GM21737 (cell line): ENCODE measurements around the gene GET3.

Experiments
- ATAC-seq: cut with Tn5 transposase; IDR thresholded peaks from one replicate; pipeline ENCODE4 v1.9.1; 2021; ENCODE audit warnings: mild to moderate bottlenecking, moderate library complexity; ENCODE audit not compliant: unreplicated experiment

Gene GET3

GRCh38 chr19:12750851-12751250 lies 13.6 kb downstream of the GET3 start:
- no peak for ATAC-seq

DNA sequence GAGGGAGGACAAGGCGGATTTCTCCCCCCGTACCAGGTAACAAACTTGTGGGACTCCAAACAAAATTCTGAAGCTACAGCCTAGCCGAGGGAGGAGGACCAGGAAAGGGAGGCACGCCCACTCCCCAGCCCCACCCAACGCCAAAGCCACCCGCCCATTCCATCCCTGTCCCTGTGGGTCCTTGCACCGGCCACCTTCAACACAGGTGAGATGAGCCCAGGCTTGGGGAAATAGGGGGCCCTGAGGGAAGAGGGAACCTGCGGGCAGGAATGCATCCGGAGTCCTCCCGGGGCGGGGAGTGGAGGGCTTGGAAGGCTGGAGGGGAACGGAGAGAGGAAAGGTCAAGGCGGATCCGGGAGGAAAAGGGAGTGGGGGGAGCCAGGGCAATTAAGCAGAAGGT lies 14.3 kb downstream of the GET3 start, which contains the start of gene BEST2:
Gene BEST2 (plus strand): TSS at position 157 of the 400 bp plus-strand sequence. CDS start 802 bp downstream, outside the sequence.
- ATAC-seq: no peak

DNA sequence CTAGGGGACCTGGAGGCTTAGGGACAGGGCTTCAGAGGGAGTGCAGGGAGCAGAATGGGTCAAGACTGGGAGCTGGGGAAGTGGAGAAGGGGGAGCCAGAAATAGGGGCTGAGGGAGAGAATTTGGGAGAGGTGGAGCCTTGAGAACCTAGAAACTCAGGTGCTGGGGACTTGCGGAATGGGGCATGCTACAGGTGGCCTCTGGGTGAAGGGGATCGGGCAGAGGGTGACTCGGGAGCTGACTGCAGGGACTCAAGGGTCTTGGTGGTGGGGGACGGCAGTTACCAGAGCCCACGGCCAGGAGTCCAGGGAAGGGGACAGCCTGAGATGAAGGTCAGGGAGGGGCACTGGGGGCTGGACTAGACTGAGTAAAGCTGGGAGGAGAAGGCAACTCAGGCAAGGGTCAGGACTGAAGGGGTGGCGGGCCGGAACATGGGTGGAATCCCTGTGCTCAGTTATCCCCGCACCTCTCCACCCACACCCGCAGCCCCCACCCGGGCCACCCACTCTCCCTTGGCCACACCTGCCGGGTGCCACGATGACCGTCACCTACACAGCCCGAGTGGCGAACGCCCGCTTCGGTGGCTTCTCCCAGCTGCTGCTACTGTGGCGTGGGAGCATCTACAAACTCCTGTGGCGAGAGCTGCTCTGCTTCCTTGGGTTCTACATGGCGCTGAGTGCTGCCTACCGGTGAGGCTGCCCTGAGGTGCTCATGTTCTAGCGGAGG lies 14.9 kb downstream of the GET3 start:
- no peak for ATAC-seq

DNA sequence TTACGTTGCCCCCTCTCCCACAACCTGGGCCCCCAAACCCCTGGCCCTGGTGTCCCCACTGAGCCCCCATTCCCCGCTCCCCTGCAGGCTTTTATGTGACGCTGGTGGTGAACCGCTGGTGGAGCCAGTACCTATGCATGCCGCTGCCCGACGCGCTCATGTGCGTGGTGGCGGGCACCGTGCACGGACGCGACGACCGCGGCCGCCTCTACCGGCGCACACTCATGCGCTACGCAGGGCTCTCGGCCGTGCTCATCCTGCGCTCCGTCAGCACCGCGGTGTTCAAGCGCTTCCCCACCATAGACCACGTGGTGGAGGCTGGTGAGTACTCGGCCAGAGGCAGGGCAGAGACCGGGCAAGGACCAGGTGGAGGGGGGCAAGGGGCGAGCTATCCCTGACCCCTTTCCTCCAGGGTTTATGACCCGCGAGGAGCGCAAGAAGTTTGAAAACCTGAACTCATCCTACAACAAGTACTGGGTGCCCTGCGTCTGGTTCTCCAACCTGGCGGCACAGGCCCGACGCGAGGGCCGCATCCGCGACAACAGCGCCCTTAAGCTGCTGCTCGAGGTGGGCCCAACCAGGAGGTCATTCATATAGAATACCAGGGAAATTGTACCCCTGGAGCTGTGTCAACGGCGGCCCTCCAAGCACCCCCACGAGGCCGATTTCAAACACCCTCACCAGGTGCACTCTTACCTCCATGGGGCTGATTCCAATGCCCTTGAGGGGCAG lies 17.3 kb downstream of the GET3 start:
- ATAC-seq: no peak

GRCh38 chr19:12756150-12756883 lies 19.0 kb downstream of the GET3 start:
- ATAC-seq: no peak

GRCh38 chr19:12757544-12758274 lies 20.4 kb downstream of the GET3 start:
- ATAC-seq: no peak

DNA sequence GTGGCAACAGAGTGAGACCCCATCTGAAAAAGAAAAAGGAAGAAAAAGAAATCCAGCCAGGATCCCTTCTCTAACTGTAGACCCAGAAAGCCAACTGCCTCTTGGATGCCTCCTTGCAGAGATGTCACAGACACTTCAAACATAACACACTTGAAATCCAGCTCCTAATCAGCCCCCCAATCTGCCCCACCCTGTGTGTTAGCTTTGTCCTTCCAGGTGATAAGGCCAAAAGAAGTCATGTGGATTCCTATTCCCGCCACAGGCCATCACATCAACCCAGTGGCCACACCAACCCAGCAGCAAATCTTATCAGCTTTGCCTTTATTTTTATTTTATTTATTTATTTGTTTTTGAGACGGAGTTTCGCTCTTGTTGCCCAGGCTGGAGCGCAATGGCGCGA lies 22.4 kb downstream of the GET3 start:
- no peak for ATAC-seq

- no peak for ATAC-seq
Measured at GRCh38 chr19:12763100-12763499, 25.8 kb downstream of the GET3 start.

DNA sequence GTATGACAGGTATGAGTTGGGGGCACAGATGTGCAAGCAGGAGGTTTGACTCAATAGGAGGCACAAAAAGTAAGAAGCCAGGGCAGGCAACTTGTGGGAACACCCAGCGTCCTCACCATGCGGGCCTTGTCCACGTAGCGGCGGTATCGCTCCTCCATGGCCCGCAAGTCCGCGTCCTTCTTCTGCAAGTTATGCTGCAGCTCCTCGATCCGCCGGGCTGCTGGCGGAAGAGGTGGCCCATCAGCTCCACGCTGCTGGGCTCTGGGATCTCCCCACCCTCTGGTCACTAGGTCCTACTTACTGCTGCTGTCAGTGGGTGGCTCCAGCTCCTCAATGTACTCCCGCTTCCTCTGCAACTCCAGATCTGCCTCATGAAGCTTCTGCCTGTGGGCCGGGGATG lies 27.4 kb downstream of the GET3 start:
- no peak for ATAC-seq

GRCh38 chr19:12766051-12766521 lies 28.8 kb downstream of the GET3 start:
- ATAC-seq: peak; percentile 54

GRCh38 chr19:12767150-12767549 lies 29.9 kb downstream of the GET3 start:
- no peak for ATAC-seq

DNA sequence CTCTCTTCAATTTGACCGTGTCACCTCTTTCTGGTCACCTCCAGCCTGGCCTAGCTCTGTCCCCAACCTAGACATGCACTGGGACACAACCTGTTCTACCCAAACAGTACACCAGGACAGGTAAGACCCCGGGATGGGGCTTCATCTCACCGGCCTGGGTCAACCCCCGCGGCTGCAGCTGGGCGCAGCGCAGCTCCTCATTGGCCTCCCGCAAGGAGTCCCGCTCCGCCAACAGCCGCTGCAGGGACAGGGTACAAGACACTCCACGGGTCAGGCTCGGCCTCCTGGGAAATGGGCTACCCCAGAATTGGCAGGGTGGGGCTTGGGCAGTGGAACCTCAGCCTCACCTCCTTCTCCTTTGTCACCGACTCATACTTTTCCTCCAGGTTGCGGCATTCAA lies 30.4 kb downstream of the GET3 start:
- no peak for ATAC-seq

GRCh38 chr19:12769689-12770088 lies 32.4 kb downstream of the GET3 start:
- no peak for ATAC-seq

- ATAC-seq: no peak
Measured at GRCh38 chr19:12770922-12771321, 33.6 kb downstream of the GET3 start.

DNA sequence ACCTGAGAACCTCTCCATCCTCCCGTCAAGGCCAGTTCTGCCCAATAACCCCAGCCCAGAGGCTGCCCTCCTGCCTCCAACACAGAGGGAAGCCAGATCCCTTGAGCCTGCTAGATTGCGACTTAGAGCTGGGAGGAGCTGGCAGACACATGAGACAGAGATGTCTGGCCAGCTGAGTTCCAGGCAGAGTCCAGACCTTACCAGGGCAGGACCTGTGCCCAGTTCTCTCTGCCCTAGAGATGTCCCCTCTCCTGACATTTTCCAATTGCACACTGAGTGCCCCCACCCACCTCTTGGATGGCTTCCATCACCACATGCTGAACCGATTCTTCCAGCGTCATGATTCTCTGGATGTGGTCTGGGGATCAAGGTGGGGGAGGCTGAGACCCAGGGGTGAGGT lies 35.0 kb downstream of the GET3 start:
- no peak for ATAC-seq

- no peak for ATAC-seq
Measured at GRCh38 chr19:12773571-12773970, 36.3 kb downstream of the GET3 start.

GRCh38 chr19:12774588-12775555 lies 37.6 kb downstream of the GET3 start, which contains the start of gene HOOK2:
HOOK2 (minus strand) TSS chr19:12775552; CDS start chr19:12775449, 103 bp downstream.
- ATAC-seq: no peak

DNA sequence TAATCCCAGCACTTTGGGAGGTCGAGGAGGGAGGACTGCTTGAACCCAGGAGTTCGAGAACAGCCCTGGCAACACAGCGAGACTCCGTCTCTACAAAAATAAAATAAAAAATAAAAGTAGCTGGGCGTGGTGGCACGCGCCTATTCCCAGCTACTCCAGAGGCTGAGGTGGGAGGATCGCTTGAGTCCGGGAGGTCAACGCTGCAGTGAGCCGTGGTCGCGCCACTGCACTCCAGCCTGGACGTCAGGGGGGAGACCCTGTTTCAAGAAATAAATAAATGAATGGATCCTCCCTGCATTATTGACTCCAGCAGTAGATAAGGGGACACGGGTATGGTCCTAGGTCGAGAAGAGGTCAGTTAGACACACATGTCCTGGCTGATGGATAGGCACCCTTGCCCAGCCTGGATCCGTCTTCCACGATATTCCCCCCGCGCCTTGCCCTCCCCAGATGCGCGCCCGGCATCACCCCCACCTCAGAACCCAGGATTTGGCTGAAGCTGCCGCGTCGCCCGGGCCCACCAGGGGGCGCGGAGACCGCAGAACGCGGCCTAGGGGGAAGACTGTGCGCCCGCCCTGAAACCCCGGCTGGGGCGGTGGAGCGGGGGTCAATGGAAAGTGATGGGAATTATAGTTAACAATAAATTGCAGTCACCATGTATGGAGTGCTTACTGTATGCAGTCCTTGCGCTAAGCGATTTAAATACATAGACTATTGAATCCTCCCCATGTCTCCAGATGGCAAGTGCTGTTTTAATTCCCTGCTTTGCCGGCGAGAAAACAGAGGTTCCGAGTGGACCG lies 40.1 kb downstream of the GET3 start:
- peak; percentile 46 for ATAC-seq
